GM18907 (cell line): ENCODE data around the gene ZNF12.
A peak's percentile ranks its signal among the peaks of the same experiment; 100 is the strongest.
"Not testable (repeated sequence)": the region's sequence is repeated elsewhere in the genome, so short reads cannot be mapped to it uniquely, and the experiment has no call there.

Experiments
- ATAC-seq: cut with Tn5 transposase; IDR thresholded peaks from one replicate; pipeline ENCODE4 v1.9.1; 2021; ENCODE audit warnings: mild to moderate bottlenecking, moderate library complexity; ENCODE audit not compliant: unreplicated experiment

The ZNF12 gene

GRCh38 chr7:6706666-6707407 lies at the start of gene ZNF12:
Gene ZNF12 (minus strand): TSS chr7:6706947. CDS start chr7:6705173, 1,774 bp downstream.
- peak; percentile 88 for ATAC-seq

GRCh38 chr7:6753964-6754363 lies 47.2 kb upstream of the ZNF12 start, which contains the start of gene RSPH10B2:
Gene RSPH10B2 (plus strand): TSS chr7:6754103. CDS start chr7:6757678, 3,575 bp downstream.
- ATAC-seq = not testable (repeated sequence)

- not testable (repeated sequence) for ATAC-seq
Measured at GRCh38 chr7:6750173-6750572, 43.4 kb upstream of the ZNF12 start.

GRCh38 chr7:6749335-6749734 lies 42.6 kb upstream of the ZNF12 start:
- ATAC-seq = not testable (repeated sequence)

- not testable (repeated sequence) for ATAC-seq
Measured at GRCh38 chr7:6744410-6745100, 37.8 kb upstream of the ZNF12 start.

GRCh38 chr7:6738415-6738814 lies 31.7 kb upstream of the ZNF12 start:
- not testable (repeated sequence) for ATAC-seq

GRCh38 chr7:6730343-6730633 lies 23.5 kb upstream of the ZNF12 start:
- ATAC-seq = no peak

- ATAC-seq = peak; percentile 95
Measured at GRCh38 chr7:6729492-6730342, 23.0 kb upstream of the ZNF12 start.

GRCh38 chr7:6728893-6729491 lies 22.2 kb upstream of the ZNF12 start:
- not testable (repeated sequence) for ATAC-seq

- no peak for ATAC-seq
Measured at GRCh38 chr7:6727663-6728062, 20.9 kb upstream of the ZNF12 start.

GRCh38 chr7:6726341-6726740 lies 19.6 kb upstream of the ZNF12 start:
- ATAC-seq = not testable (repeated sequence)

- ATAC-seq = peak; percentile 72
Measured at GRCh38 chr7:6725003-6725402, 18.3 kb upstream of the ZNF12 start.

- not testable (repeated sequence) for ATAC-seq
Measured at GRCh38 chr7:6724351-6724750, 17.6 kb upstream of the ZNF12 start.

GRCh38 chr7:6718124-6718523 lies 11.4 kb upstream of the ZNF12 start:
- ATAC-seq = no peak

- not testable (repeated sequence) for ATAC-seq
Measured at GRCh38 chr7:6715898-6716297, 9.2 kb upstream of the ZNF12 start.

GRCh38 chr7:6714360-6714759 lies 7.6 kb upstream of the ZNF12 start:
- no peak for ATAC-seq

- ATAC-seq = no peak
Measured at GRCh38 chr7:6709808-6710207, 3.1 kb upstream of the ZNF12 start.

GRCh38 chr7:6708304-6708703 lies 1.6 kb upstream of the ZNF12 start:
- no peak for ATAC-seq

- peak; percentile 43 for ATAC-seq
Measured at GRCh38 chr7:6705959-6706665, 635 bp downstream of the ZNF12 start.

GRCh38 chr7:6701860-6702259 lies 4.9 kb downstream of the ZNF12 start:
- no peak for ATAC-seq
